HepG2 (cell line): ENCODE results near the gene FYTTD1. TPM values are rescaled to one million over a fixed set of nuclear protein-coding genes. Genes with fewer than 3 reads are reported as not detected.

ENCODE experiments used
- ADNP ChIP-seq: sonication (generic); formaldehyde crosslinking; IDR thresholded peaks from 2 replicates; pipeline ENCODE4 v1.4.0; 2020; ENCODE audit warnings: missing genetic modification reagents
- CEBPG ChIP-seq: IDR thresholded peaks from 2 replicates; pipeline ENCODE4 v1.6.1; 2016
- CREB1 ChIP-seq, 2 experiments: fragments of 450-650 bp in 1 of 2; IDR thresholded peaks; 2 replicates each; pipeline ENCODE4 v1.6.1; 2016 to 2017; ENCODE audit warnings: control low read depth in 1 of 2, mild to moderate bottlenecking in 1 of 2, missing compliant biosample characterization in 1 of 2, missing genetic modification characterization in 1 of 2
- DMAP1 ChIP-seq: IDR thresholded peaks from 2 replicates; pipeline ENCODE4 v1.6.1; 2016
- ETV5 ChIP-seq: IDR thresholded peaks from 2 replicates; pipeline ENCODE4 v1.6.1; 2018; ENCODE audit warnings: missing biosample characterization, missing genetic modification reagents, inconsistent platforms, borderline replicate concordance
- HDAC6 ChIP-seq: fragments of 200-600 bp; sonication (generic); IDR thresholded peaks from 2 replicates; pipeline ENCODE4 v1.7.0; 2017; ENCODE audit warnings: mild to moderate bottlenecking, antibody characterized with exemption, low read length, low read depth
- HMG20B ChIP-seq: conservative IDR thresholded peaks from 2 replicates; pipeline ENCODE4 v1.6.1; 2016; ENCODE audit warnings: missing genetic modification reagents, missing compliant biosample characterization
- HMGA1 ChIP-seq: sonication (generic); formaldehyde crosslinking; conservative IDR thresholded peaks from 2 replicates; pipeline ENCODE4 v1.4.0; 2020; ENCODE audit warnings: missing genetic modification reagents
- HNRNPH1 ChIP-seq: fragments of 200-400 bp; formaldehyde crosslinking; optimal IDR thresholded peaks from 2 replicates; pipeline ENCODE3; 2017; ENCODE audit warnings: mild to moderate bottlenecking, low read depth, low read length
- HOXA7 ChIP-seq: sonication (generic); formaldehyde crosslinking; IDR thresholded peaks from 2 replicates; pipeline ENCODE4 v1.8.1; 2022; ENCODE audit warnings: mild to moderate bottlenecking, missing genetic modification reagents, moderate library complexity
- KAT8 ChIP-seq: IDR thresholded peaks from 2 replicates; pipeline ENCODE4 v1.6.1; 2016; ENCODE audit warnings: missing genetic modification reagents, missing compliant biosample characterization
- KLF16 ChIP-seq, 2 experiments: sonication (generic) in 1 of 2; formaldehyde crosslinking in 1 of 2; IDR thresholded peaks; 2 replicates each; pipeline versions ENCODE4 v1.6.1 to v1.8.0; 2016 to 2023; ENCODE audit warnings: missing genetic modification reagents in 2 of 2, missing compliant biosample characterization in 1 of 2
- NCOR1 ChIP-seq: fragments of 200-600 bp; sonication (generic); IDR thresholded peaks from 2 replicates; pipeline ENCODE4 v1.7.0; 2017; ENCODE audit warnings: antibody characterized with exemption, low read length, borderline replicate concordance
- RBFOX2 ChIP-seq: fragments of 200-400 bp; formaldehyde crosslinking; IDR thresholded peaks from 2 replicates; pipeline ENCODE4 v1.6.1; 2017; ENCODE audit warnings: low read depth, mild to moderate bottlenecking, low read length
- RXRA ChIP-seq: sonication (generic); formaldehyde crosslinking; IDR thresholded peaks from 2 replicates; pipeline ENCODE4 v1.5.1; 2020; ENCODE audit warnings: missing genetic modification reagents
- SP4 ChIP-seq: sonication (generic); formaldehyde crosslinking; IDR thresholded peaks from 2 replicates; pipeline ENCODE4 v1.8.1; 2023; ENCODE audit warnings: mild to moderate bottlenecking, missing genetic modification reagents
- YY1 ChIP-seq: IDR thresholded peaks from 2 replicates; pipeline ENCODE4 v1.6.1; 2011; ENCODE audit warnings: low read length, low read depth, moderate library complexity, mild to moderate bottlenecking; ENCODE audit not compliant: insufficient read depth, insufficient replicate concordance
- ZBTB7A ChIP-seq: sonication (generic); formaldehyde crosslinking; IDR thresholded peaks from 2 replicates; pipeline ENCODE4 v1.8.0; 2022; ENCODE audit warnings: mild to moderate bottlenecking, missing genetic modification reagents
- ZKSCAN5 ChIP-seq: sonication (generic); formaldehyde crosslinking; IDR thresholded peaks from 2 replicates; pipeline ENCODE4 v1.5.1; 2020; ENCODE audit warnings: mild to moderate bottlenecking, missing genetic modification reagents
- ZNF326 ChIP-seq: sonication (generic); formaldehyde crosslinking; IDR thresholded peaks from 2 replicates; pipeline ENCODE4 v1.4.0; 2020; ENCODE audit warnings: missing genetic modification reagents, borderline replicate concordance
- ZNF451 ChIP-seq: sonication (generic); formaldehyde crosslinking; IDR thresholded peaks from 2 replicates; pipeline ENCODE4 v1.5.0; 2020; ENCODE audit warnings: mild to moderate bottlenecking, missing genetic modification reagents
- ZNF577 ChIP-seq: sonication (generic); formaldehyde crosslinking; IDR thresholded peaks from 2 replicates; pipeline ENCODE4 v1.4.0; 2020; ENCODE audit warnings: mild to moderate bottlenecking, low read depth, missing genetic modification reagents, borderline replicate concordance
- ZNF652 ChIP-seq: IDR thresholded peaks from 2 replicates; pipeline ENCODE4 v1.6.1; 2016; ENCODE audit warnings: low read depth, borderline replicate concordance
- ZSCAN12 ChIP-seq: sonication (generic); formaldehyde crosslinking; IDR thresholded peaks from 2 replicates; pipeline ENCODE4 v1.9.0; 2021; ENCODE audit warnings: mild to moderate bottlenecking, missing genetic modification reagents
- polyA plus RNA-seq, 8 experiments: library from polyadenylated mRNA; depleted of rRNA in 3 of 8; stranded (reverse) in 7 of 8; unstranded in 1 of 8; fragments of >200 nt; fragmentation: Illumina TruSeq in 4 of 8; extraction: Trizol in 4 of 8; gene quantifications; 2 replicates each; pipeline versions ENCODE4 v1.2.1 to v1.2.3, GENCODE V29; 2011 to 2016; ENCODE audit warnings: low read depth in 4 of 8, missing spikeins in 1 of 8, mixed read lengths in 1 of 8; ENCODE audit not compliant: insufficient read depth in 1 of 8
- total RNA-seq, 5 experiments: library from RNA; depleted of rRNA; stranded (reverse); fragments of >200 nt; fragmentation: Illumina TruSeq; extraction: Trizol; gene quantifications; 2 replicates each; pipeline ENCODE4 v1.2.3, GENCODE V29; 2016; ENCODE audit warnings: low read depth in 1 of 5
- TF ChIP-seq, protein P1 (sequence below): sonication (generic); formaldehyde crosslinking; IDR thresholded peaks from 2 replicates; pipeline ENCODE4 v1.8.1; 2023; ENCODE audit warnings: missing genetic modification reagents, inconsistent platforms, borderline replicate concordance
- TF ChIP-seq, protein P2 (sequence below): IDR thresholded peaks from 2 replicates; pipeline ENCODE4 v1.6.1; 2016; ENCODE audit warnings: low read depth, control low read depth
- TF ChIP-seq, protein P3 (sequence below): sonication (generic); formaldehyde crosslinking; IDR thresholded peaks from 2 replicates; pipeline ENCODE4 v1.9.0; 2022; ENCODE audit warnings: low read depth, missing genetic modification reagents

Gene FYTTD1
- total and polyA plus RNA-seq, 2 of the 13 experiments (the other 11 are each of a cell fraction or from before 2014, with no cell fraction given): 6.5 to 28.8 TPM

DNA sequence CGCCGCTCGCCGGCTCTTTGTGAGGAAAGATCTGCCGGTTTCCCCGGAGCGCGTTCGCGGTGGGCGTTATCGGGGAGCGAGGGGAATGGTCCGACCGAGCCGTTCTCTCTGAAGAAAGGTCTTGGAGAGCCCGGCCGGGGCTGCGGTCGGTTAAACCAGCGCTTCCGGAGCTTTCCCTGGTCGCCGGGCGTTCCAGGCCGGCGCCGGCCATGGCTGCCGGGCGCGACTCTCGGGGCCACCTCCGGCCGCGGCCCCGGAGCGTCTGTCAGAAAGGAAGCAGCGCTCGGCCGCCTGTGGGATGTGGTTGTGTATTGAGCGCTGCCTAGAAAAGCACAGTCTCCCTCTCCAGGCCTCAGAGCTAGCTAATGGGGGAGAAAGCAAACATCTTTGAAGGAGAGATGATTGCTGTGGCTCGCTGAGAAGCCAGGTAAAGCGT lies 731 bp downstream of the FYTTD1 start (continued):
- TF ChIP-seq, protein P1, sequence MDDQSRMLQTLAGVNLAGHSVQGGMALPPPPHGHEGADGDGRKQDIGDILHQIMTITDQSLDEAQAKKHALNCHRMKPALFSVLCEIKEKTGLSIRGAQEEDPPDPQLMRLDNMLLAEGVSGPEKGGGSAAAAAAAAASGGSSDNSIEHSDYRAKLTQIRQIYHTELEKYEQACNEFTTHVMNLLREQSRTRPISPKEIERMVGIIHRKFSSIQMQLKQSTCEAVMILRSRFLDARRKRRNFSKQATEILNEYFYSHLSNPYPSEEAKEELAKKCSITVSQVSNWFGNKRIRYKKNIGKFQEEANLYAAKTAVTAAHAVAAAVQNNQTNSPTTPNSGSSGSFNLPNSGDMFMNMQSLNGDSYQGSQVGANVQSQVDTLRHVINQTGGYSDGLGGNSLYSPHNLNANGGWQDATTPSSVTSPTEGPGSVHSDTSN (CRISPR knock-in tag): no peak
- TF ChIP-seq ETV5 (CRISPR knock-in tag): peak; percentile 12; the same call in 1 of the 2 replicates
- TF ChIP-seq HMG20B (CRISPR knock-in tag): no peak
- TF ChIP-seq HOXA7 (CRISPR knock-in tag): no peak
- no peak for TF ChIP-seq ZBTB7A (CRISPR knock-in tag)
- TF ChIP-seq, protein P2, sequence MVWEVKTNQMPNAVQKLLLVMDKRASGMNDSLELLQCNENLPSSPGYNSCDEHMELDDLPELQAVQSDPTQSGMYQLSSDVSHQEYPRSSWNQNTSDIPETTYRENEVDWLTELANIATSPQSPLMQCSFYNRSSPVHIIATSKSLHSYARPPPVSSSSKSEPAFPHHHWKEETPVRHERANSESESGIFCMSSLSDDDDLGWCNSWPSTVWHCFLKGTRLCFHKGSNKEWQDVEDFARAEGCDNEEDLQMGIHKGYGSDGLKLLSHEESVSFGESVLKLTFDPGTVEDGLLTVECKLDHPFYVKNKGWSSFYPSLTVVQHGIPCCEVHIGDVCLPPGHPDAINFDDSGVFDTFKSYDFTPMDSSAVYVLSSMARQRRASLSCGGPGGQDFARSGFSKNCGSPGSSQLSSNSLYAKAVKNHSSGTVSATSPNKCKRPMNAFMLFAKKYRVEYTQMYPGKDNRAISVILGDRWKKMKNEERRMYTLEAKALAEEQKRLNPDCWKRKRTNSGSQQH (CRISPR knock-in tag): no peak
- no peak for TF ChIP-seq CEBPG
- peak; percentile 69 for TF ChIP-seq YY1
- TF ChIP-seq RXRA (CRISPR knock-in tag): no peak
- TF ChIP-seq ADNP: no peak
- TF ChIP-seq ZNF326 (CRISPR knock-in tag): no peak
- TF ChIP-seq HMGA1 (CRISPR knock-in tag): no peak
- TF ChIP-seq KAT8: no peak
- no peak for TF ChIP-seq ZNF451 (CRISPR knock-in tag)
- no peak for TF ChIP-seq NCOR1
- no peak for TF ChIP-seq SP4 (CRISPR knock-in tag)
- TF ChIP-seq, protein P3, sequence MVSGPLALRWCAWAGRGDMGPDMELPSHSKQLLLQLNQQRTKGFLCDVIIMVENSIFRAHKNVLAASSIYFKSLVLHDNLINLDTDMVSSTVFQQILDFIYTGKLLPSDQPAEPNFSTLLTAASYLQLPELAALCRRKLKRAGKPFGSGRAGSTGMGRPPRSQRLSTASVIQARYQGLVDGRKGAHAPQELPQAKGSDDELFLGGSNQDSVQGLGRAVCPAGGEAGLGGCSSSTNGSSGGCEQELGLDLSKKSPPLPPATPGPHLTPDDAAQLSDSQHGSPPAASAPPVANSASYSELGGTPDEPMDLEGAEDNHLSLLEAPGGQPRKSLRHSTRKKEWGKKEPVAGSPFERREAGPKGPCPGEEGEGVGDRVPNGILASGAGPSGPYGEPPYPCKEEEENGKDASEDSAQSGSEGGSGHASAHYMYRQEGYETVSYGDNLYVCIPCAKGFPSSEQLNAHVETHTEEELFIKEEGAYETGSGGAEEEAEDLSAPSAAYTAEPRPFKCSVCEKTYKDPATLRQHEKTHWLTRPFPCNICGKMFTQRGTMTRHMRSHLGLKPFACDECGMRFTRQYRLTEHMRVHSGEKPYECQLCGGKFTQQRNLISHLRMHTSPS: no peak
- no peak for TF ChIP-seq ZNF577 (CRISPR knock-in tag)
- no peak for TF ChIP-seq ZKSCAN5 (CRISPR knock-in tag)
- no peak for TF ChIP-seq ZNF652
- no peak for TF ChIP-seq CREB1 (IDR thresholded peaks at IDR 0.05)
- no peak for TF ChIP-seq CREB1 (CRISPR knock-in tag; IDR thresholded peaks at IDR 0.05)
- 0 out of 2 replicates have a peak, but pooled peaks have one; percentile 2 for TF ChIP-seq DMAP1
- TF ChIP-seq KLF16 (CRISPR knock-in tag; IDR thresholded peaks at IDR 0.05): no peak
- no peak for TF ChIP-seq HNRNPH1
- TF ChIP-seq RBFOX2: 0 out of 2 replicates have a peak, but pooled peaks have one; percentile 35
- no peak for TF ChIP-seq ZSCAN12 (CRISPR knock-in tag)
- no peak for TF ChIP-seq HDAC6
